Astrocyte (in vitro differentiated cells and primary cell): Measurements from ENCODE around the gene CHST2. TPM values are rescaled to one million over a fixed set of nuclear protein-coding genes. Genes with fewer than 3 reads are reported as not detected.

Experiments used
- DNase-seq: peaks from one replicate; pipeline ENCODE4 v3.0.0-alpha.2; 2010; ENCODE audit warnings: low read depth
- FAIRE-seq: peaks from 2 replicates; lab custom pipeline; 2011; peaks lifted over from hg19 to GRCh38; lab: Jason Lieb, UNC
- H2AFZ ChIP-seq: 2 replicates; pipeline ENCODE4 v1.6.0; 2012; ENCODE audit warnings: low read depth, low read length, inconsistent platforms
- H3K27ac ChIP-seq: 2 replicates; pipeline ENCODE4 v1.5.1; 2011; ENCODE audit warnings: low read depth, low read length, inconsistent platforms
- H3K27me3 ChIP-seq: 2 replicates; pipeline ENCODE4 v1.6.0; 2011; ENCODE audit warnings: low read length, inconsistent platforms; ENCODE audit not compliant: insufficient read depth
- H3K36me3 ChIP-seq: 2 replicates; pipeline ENCODE4 v1.5.1; 2011; ENCODE audit warnings: low read length, inconsistent platforms; ENCODE audit not compliant: insufficient read depth
- H3K4me1 ChIP-seq: 2 replicates; pipeline ENCODE4 v1.5.1; 2011; ENCODE audit warnings: low read length, inconsistent platforms; ENCODE audit not compliant: insufficient read depth
- H3K4me2 ChIP-seq: 2 replicates; pipeline ENCODE4 v1.6.0; 2012; ENCODE audit warnings: low read length, inconsistent platforms
- H3K4me3 ChIP-seq: 2 replicates; pipeline ENCODE4 v1.5.1; 2011; ENCODE audit warnings: low read depth, mild to moderate bottlenecking, low read length, inconsistent platforms; ENCODE audit not compliant: insufficient read depth
- H3K79me2 ChIP-seq: 2 replicates; pipeline ENCODE4 v1.6.0; 2012; ENCODE audit warnings: mild to moderate bottlenecking, low read length, inconsistent platforms; ENCODE audit not compliant: insufficient read depth
- H3K9ac ChIP-seq: 2 replicates; pipeline ENCODE4 v1.6.0; 2012; ENCODE audit warnings: mild to moderate bottlenecking, low read length, inconsistent platforms
- H3K9me3 ChIP-seq: 2 replicates; pipeline ENCODE4 v1.5.1; 2012; ENCODE audit warnings: low read depth, mild to moderate bottlenecking, low read length, inconsistent platforms; ENCODE audit not compliant: insufficient read depth
- H4K20me1 ChIP-seq: 2 replicates; pipeline ENCODE4 v1.6.0; 2012; ENCODE audit warnings: low read length, inconsistent platforms; ENCODE audit not compliant: insufficient read depth
- H3K27ac Mint-ChIP-seq: one replicate; pipeline ENCODE4 v1.8.0; 2021; ENCODE audit warnings: mild to moderate bottlenecking, mixed read lengths; ENCODE audit not compliant: unreplicated experiment
- H3K27me3 Mint-ChIP-seq: one replicate; pipeline ENCODE4 v1.8.0; 2021; ENCODE audit warnings: low read depth, mixed read lengths; ENCODE audit not compliant: unreplicated experiment
- H3K36me3 Mint-ChIP-seq: one replicate; pipeline ENCODE4 v1.8.0; 2021; ENCODE audit warnings: low read depth, mixed read lengths; ENCODE audit not compliant: unreplicated experiment
- H3K4me1 Mint-ChIP-seq: one replicate; pipeline ENCODE4 v1.8.0; 2021; ENCODE audit warnings: low read depth, mixed read lengths; ENCODE audit not compliant: unreplicated experiment
- H3K4me3 Mint-ChIP-seq: one replicate; pipeline ENCODE4 v1.8.0; 2021; ENCODE audit warnings: mild to moderate bottlenecking, moderate library complexity, mixed read lengths; ENCODE audit not compliant: unreplicated experiment
- H3K9me3 Mint-ChIP-seq: one replicate; pipeline ENCODE4 v1.8.0; 2021; ENCODE audit warnings: mild to moderate bottlenecking, mixed read lengths; ENCODE audit not compliant: unreplicated experiment
- CTCF ChIP-seq: IDR thresholded peaks from 2 replicates; pipeline ENCODE4 v1.5.1; 2011; ENCODE audit warnings: low read depth, mild to moderate bottlenecking, inconsistent platforms, low read length, moderate library complexity; ENCODE audit not compliant: insufficient read depth
- EZH2 ChIP-seq: IDR thresholded peaks from 2 replicates; pipeline ENCODE4 v1.6.1; 2012; ENCODE audit warnings: mild to moderate bottlenecking, low read length, inconsistent platforms; ENCODE audit not compliant: insufficient read depth
- total RNA-seq: library from RNA; stranded (reverse); gene quantifications from 2 replicates; pipeline ENCODE4 v1.2.1, GENCODE V29; 2021

CHST2 gene
- total RNA-seq, 1 donor from 2014 or later, result 13.4 TPM

- H3K4me2 ChIP-seq, result no peak overlapping the region
- peaks cover 4% of the 10 kb centered on the region for H3K9me3 ChIP-seq
- H3K4me3 ChIP-seq, result no peak overlapping the region
- Mint-ChIP-seq H3K36me3 (peaks cover 1% of the 10 kb centered on the region), H3K4me1 (no peaks in the 10 kb centered on the region), H3K27ac (no peak overlapping the region), H3K27me3 (peaks cover 6% of the 10 kb centered on the region), H3K4me3 (no peak overlapping the region), H3K9me3 (peaks cover 8% of the 10 kb centered on the region)
- H3K79me2 ChIP-seq, result no peaks in the 10 kb centered on the region
- H3K36me3 ChIP-seq, result no peaks in the 10 kb centered on the region
- no peaks in the 10 kb centered on the region for H4K20me1 ChIP-seq
- no peak overlapping the region for H3K9ac ChIP-seq
- peaks cover 9% of the 10 kb centered on the region for H3K27me3 ChIP-seq
- H2AFZ ChIP-seq, result no peak overlapping the region
- DNase-seq (no peak), FAIRE-seq (no peak)
- H3K27ac ChIP-seq, result no peak overlapping the region
- no peak for TF ChIP-seq EZH2
- no peak for TF ChIP-seq CTCF
- H3K4me1 ChIP-seq, result no peaks in the 10 kb centered on the region
Measured at GRCh38 chr3:143099690-143100089, 19.9 kb upstream of the CHST2 start.

DNA sequence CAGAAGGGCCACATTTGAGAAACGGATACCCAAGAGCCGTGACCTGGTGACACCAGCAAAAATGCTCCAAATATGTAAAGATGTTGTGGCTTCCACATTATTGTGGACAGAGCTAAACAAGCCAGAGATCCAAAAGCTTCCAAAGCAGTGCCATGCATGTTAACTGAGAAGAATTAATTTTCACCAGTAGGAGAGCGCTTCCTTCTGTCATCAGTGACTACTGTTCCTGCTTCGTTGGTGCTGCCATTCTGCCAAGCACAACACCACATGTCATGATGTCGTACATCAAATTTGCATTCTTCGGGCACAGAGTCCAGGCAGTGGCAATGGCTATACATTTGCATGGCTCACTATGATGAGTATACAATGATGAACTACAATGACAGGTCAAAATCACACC, 19.1 kb upstream of the CHST2 start:
- no peaks in the 10 kb centered on the region for H3K4me1 ChIP-seq
- no peaks in the 10 kb centered on the region for H3K4me1 Mint-ChIP-seq

More for the DNA sequence above, 19.1 kb upstream of the CHST2 start:
- Histone ChIP-seq H3K27ac (no peak overlapping the region), H4K20me1 (no peaks in the 10 kb centered on the region), H3K4me3 (no peak overlapping the region), H3K4me2 (no peak overlapping the region), H3K79me2 (no peaks in the 10 kb centered on the region), H3K9me3 (peaks cover 11% of the 10 kb centered on the region), H2AFZ (no peak overlapping the region), H3K9ac (no peak overlapping the region), H3K27me3 (peaks cover 9% of the 10 kb centered on the region), H3K36me3 (no peaks in the 10 kb centered on the region)
- peaks cover 2% of the 10 kb centered on the region for H3K36me3 Mint-ChIP-seq
- H3K9me3 Mint-ChIP-seq, result peaks cover 14% of the 10 kb centered on the region
- FAIRE-seq (no peak), DNase-seq (no peak)
- peaks cover 5% of the 10 kb centered on the region for H3K27me3 Mint-ChIP-seq
- TF ChIP-seq EZH2 (no peak), CTCF (no peak)
- H3K4me3 Mint-ChIP-seq, result no peak overlapping the region
- no peak overlapping the region for H3K27ac Mint-ChIP-seq
